Measurements from ENCODE around the gene PLA2G12A. TPM values are rescaled to one million over a fixed set of nuclear protein-coding genes. Genes with fewer than 3 reads are reported as not detected.

The PLA2G12A gene
- total RNA-seq, 1 donor from 2014 or later: 13.1 TPM

DNA sequence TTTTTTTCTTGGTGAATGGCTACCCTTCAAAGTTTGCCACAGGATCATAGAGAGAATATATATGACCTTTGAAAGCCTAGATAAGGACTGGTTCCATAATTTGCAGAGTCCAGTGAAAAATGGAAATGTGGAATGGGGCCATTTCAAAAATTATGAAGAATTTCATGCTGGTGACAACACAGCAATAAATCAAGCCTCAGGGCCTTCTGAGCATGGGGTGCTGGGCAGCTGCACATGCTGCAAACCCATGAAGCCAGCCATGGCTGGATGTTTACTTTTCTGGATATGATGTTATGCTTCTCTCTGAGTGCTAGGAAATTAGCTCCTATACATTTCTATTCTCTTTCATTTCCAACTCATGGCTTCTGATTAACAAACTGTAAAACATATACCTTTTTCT lies 16.0 kb upstream of the PLA2G12A start:
- H3K27me3 Mint-ChIP-seq (ENCODE audit: insufficient read depth): peaks cover 16% of the 10 kb centered on the region
- H3K4me1 Mint-ChIP-seq (ENCODE audit: low read depth): no peaks in the 10 kb centered on the region
- H3K27ac Mint-ChIP-seq: no peak overlapping the region
- DNase-seq (ENCODE audit: low spot score): no peak
- no peaks in the 10 kb centered on the region for H3K36me3 Mint-ChIP-seq (ENCODE audit: low read depth)
- intact Hi-C loops (cut with micrococcal nuclease): no loop called here
- no peaks in the 10 kb centered on the region for H3K9me3 Mint-ChIP-seq
- H3K4me3 Mint-ChIP-seq: no peak overlapping the region

DNA sequence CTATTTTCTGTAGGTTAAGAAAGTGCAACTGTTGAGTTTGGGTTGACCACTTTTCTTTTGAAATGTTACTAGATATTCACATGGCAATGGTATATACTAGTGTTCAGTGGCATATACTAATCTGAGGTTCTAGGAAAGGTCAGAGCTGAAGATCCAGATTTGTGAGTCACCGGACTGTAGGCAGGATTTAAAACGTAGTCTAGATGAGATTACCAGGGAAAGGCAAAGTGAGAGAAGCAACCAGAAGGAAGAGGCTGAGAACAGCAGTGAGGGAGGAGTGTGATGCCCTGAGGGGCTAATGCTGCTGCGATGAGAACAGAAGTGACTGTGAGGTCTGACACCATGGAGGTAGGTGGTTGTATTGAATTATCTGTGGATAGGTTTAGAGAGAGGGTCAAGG lies 9.7 kb upstream of the PLA2G12A start:
- Mint-ChIP-seq H3K27ac (no peak overlapping the region), H3K36me3 (ENCODE audit: low read depth) (no peaks in the 10 kb centered on the region), H3K27me3 (ENCODE audit: insufficient read depth) (peaks cover 13% of the 10 kb centered on the region), H3K4me1 (ENCODE audit: low read depth) (no peaks in the 10 kb centered on the region), H3K9me3 (no peaks in the 10 kb centered on the region), H3K4me3 (no peak overlapping the region)
- intact Hi-C loops (cut with micrococcal nuclease): no loop called here
- no peak for DNase-seq (ENCODE audit: low spot score)

DNA sequence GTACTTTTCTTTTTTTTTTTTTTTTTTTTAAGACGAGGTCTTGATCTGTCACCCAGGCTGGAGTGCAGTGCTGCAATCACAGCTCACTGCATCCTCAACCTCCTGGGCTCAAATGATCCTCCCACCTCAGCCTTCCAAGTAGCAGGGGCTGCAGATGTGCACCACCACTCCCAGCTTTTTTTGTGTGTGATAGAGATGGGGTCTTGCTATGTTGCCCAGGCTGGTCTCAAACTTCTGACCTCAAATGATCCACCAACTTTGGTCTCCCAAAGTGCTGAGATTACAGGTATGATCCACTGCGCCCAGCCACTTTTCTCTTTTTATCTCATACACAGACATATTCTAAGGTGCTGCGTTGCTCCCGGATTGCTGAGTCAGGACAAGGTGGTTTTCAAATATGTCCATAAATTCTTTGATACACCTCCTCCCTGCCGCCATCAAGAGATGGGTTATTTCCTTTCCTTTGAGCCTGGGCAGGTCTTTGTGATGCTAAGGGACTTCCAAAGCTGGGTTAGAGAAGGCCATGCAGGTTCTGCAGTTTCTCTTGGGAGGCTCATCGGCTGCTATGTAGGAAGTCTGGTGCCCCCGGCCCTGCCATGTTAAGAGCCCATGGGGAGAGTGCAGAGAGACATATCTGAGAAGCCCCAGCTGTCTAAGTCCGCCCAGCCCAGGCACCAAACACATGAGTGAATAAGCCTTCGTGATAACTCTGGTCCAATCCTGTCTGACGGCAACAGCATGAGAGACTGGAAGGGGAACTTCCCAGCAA lies 8.4 kb upstream of the PLA2G12A start:
- no peak for DNase-seq (ENCODE audit: low spot score)
- no peaks in the 10 kb centered on the region for H3K36me3 Mint-ChIP-seq (ENCODE audit: low read depth)
- no peak overlapping the region for H3K4me3 Mint-ChIP-seq
- intact Hi-C loops (cut with micrococcal nuclease): no loop called here
- H3K27me3 Mint-ChIP-seq (ENCODE audit: insufficient read depth): peaks cover 11% of the 10 kb centered on the region
- H3K4me1 Mint-ChIP-seq (ENCODE audit: low read depth): no peaks in the 10 kb centered on the region
- no peaks in the 10 kb centered on the region for H3K9me3 Mint-ChIP-seq
- H3K27ac Mint-ChIP-seq: no peak overlapping the region

DNA sequence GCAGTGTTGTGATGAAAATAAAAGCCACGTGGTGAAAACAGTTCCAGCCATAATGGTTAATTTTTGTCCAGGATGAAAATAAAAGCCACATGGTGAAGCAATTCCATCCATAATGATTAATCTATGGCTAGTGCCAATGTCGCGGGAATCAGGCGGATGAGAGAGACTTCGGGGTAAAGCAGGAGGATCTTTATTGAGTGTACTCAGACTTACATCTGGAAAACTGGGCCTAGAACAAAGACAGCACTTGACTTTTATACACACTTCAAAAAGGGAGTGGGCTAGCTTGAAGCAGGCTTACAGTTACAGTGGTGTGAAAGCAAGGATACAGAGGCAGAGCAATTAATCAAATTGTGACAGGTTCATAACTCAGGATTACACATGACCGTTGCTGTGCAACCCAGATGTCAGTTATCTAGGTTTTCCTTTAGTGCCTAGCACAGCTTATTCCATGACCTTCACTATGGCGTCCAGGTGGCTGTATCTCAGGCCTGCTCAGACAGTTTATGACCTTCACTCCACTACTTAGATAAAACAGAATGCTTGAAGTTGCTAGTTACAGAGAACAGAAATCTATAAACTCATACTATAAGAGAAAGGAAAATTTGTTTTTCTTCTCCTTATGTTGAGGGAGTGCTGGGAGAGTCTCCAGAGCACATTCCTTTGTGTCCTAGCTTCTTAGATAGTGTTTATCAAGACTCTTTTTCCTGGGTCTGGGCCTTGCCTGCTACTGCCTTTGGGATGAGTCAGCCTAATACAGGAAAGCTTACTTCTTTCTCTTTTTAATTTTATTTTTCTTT lies 5.9 kb upstream of the PLA2G12A start:
- Mint-ChIP-seq H3K4me3 (no peak overlapping the region), H3K4me1 (ENCODE audit: low read depth) (no peaks in the 10 kb centered on the region), H3K27me3 (ENCODE audit: insufficient read depth) (peaks cover 8% of the 10 kb centered on the region), H3K27ac (no peak overlapping the region), H3K36me3 (ENCODE audit: low read depth) (no peaks in the 10 kb centered on the region), H3K9me3 (no peaks in the 10 kb centered on the region)
- no peak for DNase-seq (ENCODE audit: low spot score)
- intact Hi-C loops (cut with micrococcal nuclease): no loop called here

DNA sequence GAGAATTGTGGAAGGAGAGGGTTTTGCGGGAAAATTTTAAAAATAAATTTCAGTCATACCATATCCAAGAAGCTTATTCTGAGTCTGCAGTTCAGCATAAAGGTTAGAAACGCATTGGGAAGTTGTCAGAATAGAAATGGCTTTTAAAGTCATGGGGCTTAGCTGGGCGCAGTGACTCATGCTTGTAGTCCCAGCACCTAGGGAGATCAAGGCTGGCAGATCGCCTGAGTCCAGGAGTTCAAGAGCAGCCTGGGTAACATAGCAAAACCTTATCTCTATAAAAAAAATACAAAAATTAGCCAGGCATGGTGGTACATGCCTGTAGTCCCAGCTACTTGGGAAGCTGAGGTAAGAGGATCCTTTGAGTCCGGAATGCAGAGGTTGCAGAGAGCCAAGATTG lies 3.9 kb upstream of the PLA2G12A start:
- Mint-ChIP-seq H3K4me1 (ENCODE audit: low read depth) (peaks cover 12% of the 10 kb centered on the region), H3K27me3 (ENCODE audit: insufficient read depth) (peaks cover 2% of the 10 kb centered on the region), H3K27ac (no peak overlapping the region), H3K4me3 (no peak overlapping the region), H3K36me3 (ENCODE audit: low read depth) (no peaks in the 10 kb centered on the region), H3K9me3 (no peaks in the 10 kb centered on the region)
- intact Hi-C loops (cut with micrococcal nuclease): no loop called here
- DNase-seq (ENCODE audit: low spot score): no peak

DNA sequence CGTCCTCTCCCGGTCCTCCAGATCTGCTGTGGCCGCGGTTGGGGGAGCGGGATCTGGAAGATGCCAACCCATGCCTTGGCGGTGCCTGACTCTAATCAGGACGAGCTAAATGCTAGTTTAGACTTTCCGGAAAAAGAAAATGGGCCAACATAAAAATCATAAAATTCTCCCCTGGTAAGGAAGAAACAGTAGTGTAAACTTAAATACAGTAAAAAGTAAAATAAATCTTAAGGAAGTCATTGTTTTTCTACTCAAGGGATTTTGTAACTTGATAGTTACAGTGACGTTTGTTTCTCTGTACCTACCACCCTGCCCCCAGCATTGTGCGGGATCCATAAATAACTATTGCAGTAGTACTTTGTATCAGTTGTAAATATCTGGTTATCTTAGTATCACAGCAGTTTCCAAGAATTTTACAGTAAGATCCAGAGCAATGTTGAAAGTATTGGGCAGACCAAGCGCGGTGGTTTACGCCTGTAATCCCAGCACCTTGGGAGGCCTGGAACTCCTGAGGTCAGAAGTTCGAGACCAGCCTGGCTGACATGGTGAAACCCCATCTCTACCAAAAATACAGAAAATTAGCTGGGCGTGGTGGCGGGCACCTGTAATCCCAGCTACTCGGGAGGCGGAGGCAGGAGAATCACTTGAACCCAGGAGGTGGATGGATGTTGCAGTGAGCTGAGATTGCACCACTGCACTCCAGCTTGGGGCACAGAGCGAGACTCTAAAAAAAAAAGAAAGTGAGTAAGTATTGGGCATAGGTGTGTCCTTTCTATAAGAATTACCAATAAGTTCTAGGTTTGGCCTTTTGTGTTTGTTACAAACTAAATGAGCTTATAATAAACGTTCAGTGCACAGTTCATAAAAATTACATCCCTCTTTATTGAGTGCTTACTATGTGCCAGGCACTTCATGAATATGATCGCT lies 1.0 kb upstream of the PLA2G12A start:
- intact Hi-C loops (cut with micrococcal nuclease): loop anchor here (1.0 kb wide), 2 partner anchors 23 to 84 kb away; partner anchors contain the start of gene GAR1
- H3K4me3 Mint-ChIP-seq: peak overlapping the region; percentile 81
- peaks cover 19% of the 10 kb centered on the region for H3K4me1 Mint-ChIP-seq (ENCODE audit: low read depth)
- H3K27ac Mint-ChIP-seq: peak overlapping the region; percentile 62
- peaks cover 8% of the 10 kb centered on the region for H3K36me3 Mint-ChIP-seq (ENCODE audit: low read depth)
- H3K9me3 Mint-ChIP-seq: no peaks in the 10 kb centered on the region
- no peak for DNase-seq (ENCODE audit: low spot score)
- H3K27me3 Mint-ChIP-seq (ENCODE audit: insufficient read depth): peaks cover 2% of the 10 kb centered on the region

DNA sequence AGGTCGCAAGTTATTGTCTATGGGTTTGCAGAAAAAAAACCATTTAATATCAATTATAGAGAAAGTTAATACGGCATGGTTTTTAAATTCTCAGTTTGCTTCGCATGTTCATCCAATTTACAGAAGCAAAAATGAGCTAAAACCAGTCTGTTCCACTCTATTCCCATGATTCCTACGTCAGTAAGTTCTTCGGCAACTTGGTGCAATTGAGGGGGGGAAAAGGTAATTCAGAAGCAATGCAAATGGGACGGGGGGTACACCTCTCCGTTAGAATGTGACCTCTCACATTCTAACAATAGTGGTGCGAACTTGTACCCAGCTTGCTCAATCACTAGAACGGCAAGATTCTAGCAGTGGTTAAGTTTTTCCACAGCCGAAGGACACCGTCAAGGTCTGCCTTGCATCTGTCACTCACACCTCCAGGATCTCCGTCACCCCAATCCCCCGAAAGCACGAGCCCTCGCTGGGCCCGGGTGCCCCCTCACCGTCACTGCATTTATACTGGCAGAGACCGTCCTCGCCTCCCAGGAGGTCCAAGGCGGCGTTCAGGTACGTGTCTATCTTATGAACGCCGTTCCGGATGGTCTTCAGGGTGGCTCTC lies 653 bp downstream of the PLA2G12A start:
- H3K36me3 Mint-ChIP-seq (ENCODE audit: low read depth): peaks cover 11% of the 10 kb centered on the region
- peak overlapping the region; percentile 84 for H3K4me3 Mint-ChIP-seq
- intact Hi-C loops (cut with micrococcal nuclease): loop anchor here (1.0 kb wide), 3 partner anchors 26 to 296 kb away; partner anchors contain the start of genes CASP6, MCUB and SEC24B
- DNase-seq (ENCODE audit: low spot score): no peak
- H3K9me3 Mint-ChIP-seq: no peaks in the 10 kb centered on the region
- peaks cover under 1% of the 10 kb centered on the region for H3K27me3 Mint-ChIP-seq (ENCODE audit: insufficient read depth)
- H3K27ac Mint-ChIP-seq: peak overlapping the region; percentile 10
- H3K4me1 Mint-ChIP-seq (ENCODE audit: low read depth): peaks cover 19% of the 10 kb centered on the region

DNA sequence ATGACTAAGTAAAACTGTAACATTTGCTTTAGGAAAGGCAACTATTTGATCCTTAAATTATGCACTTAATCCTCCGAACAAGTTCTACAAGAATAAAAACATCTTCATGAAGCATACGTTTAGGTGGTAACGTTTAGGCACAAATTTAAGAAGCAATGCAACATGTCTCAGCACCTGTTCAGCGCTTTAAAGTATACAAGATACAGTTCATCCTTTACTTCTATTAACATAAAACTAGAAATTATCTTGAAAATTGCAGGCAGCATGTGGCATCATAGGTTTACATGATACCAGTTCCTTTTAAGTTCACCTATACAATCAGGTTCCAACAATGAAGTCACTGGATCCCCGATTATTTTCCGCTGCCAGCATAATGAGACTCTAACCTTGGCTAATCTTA lies 1.5 kb downstream of the PLA2G12A start:
- H3K4me1 Mint-ChIP-seq (ENCODE audit: low read depth): peaks cover 19% of the 10 kb centered on the region
- H3K9me3 Mint-ChIP-seq: no peaks in the 10 kb centered on the region
- H3K27ac Mint-ChIP-seq: no peak overlapping the region
- intact Hi-C loops (cut with micrococcal nuclease): no loop called here
- H3K27me3 Mint-ChIP-seq (ENCODE audit: insufficient read depth): no peaks in the 10 kb centered on the region
- no peak for DNase-seq (ENCODE audit: low spot score)
- H3K4me3 Mint-ChIP-seq: peak overlapping the region; percentile 84
- H3K36me3 Mint-ChIP-seq (ENCODE audit: low read depth): peaks cover 12% of the 10 kb centered on the region

DNA sequence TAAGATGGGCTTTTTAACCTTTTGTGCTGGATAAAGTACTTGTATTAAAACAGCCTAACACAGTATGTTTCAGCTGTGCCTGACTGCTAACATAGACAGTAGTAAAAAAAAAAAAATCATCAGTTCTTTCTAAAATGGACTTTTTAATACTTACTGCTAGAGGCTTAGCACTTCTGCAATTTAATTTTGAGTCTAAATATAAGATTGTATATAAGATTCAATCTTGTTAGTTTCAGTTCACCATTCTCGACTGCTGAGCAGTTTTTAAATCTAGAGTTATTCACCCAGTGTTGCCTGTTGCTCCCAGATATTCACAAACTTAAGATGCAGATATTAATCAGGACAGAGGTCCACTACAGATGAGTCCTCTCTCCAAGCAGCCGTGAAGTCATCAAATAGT lies 6.8 kb downstream of the PLA2G12A start:
- Mint-ChIP-seq H3K9me3 (no peaks in the 10 kb centered on the region), H3K27me3 (ENCODE audit: insufficient read depth) (no peaks in the 10 kb centered on the region), H3K27ac (no peak overlapping the region), H3K36me3 (ENCODE audit: low read depth) (peaks cover 19% of the 10 kb centered on the region), H3K4me1 (ENCODE audit: low read depth) (peaks cover 5% of the 10 kb centered on the region), H3K4me3 (no peak overlapping the region)
- no peak for DNase-seq (ENCODE audit: low spot score)
- intact Hi-C loops (cut with micrococcal nuclease): no loop called here

DNA sequence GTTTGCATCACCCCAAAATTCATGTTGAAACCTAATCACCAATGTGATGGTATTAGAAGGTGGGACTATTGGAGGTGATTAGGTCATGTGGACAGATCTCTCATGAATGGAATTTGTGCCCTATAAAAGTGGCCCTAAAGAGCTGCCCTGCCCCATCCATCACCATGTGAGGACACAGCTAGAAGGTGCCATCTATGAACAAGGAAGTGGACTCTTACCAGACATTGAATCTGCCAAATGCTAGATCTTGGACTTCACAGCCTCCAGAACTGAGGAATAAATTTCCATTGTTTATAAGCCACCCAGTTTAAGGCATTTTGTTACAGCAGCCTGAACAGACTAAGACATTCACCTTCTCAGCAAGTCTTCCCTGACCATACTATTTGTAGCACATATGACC lies 7.5 kb downstream of the PLA2G12A start:
- intact Hi-C loops (cut with micrococcal nuclease): no loop called here
- Mint-ChIP-seq H3K4me3 (no peak overlapping the region), H3K27me3 (ENCODE audit: insufficient read depth) (no peaks in the 10 kb centered on the region), H3K4me1 (ENCODE audit: low read depth) (no peaks in the 10 kb centered on the region), H3K36me3 (ENCODE audit: low read depth) (peaks cover 15% of the 10 kb centered on the region), H3K9me3 (no peaks in the 10 kb centered on the region), H3K27ac (no peak overlapping the region)
- DNase-seq (ENCODE audit: low spot score): no peak

DNA sequence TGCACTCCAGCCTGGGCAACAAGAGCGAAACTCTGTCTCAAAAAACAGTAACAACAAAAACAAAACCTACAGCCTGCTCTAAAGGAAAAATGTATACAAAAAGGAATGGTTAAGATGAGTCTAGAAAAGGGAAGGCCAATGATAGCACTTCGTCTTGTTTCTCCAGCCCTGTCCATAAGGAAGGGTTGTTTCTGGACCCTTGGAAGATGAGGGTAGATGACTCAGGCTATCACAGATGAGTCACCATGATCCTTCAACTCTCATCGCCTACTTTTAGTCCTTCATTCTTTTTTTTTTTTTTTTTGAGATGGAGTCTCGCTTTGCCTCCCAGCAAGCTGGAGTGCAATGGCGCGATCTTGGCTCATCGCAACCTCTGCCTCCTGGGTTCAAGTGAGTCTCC lies 8.8 kb downstream of the PLA2G12A start:
- H3K4me3 Mint-ChIP-seq: no peak overlapping the region
- no peak overlapping the region for H3K27ac Mint-ChIP-seq
- H3K4me1 Mint-ChIP-seq (ENCODE audit: low read depth): no peaks in the 10 kb centered on the region
- no peak for DNase-seq (ENCODE audit: low spot score)
- peaks cover 19% of the 10 kb centered on the region for H3K36me3 Mint-ChIP-seq (ENCODE audit: low read depth)
- intact Hi-C loops (cut with micrococcal nuclease): no loop called here
- H3K9me3 Mint-ChIP-seq: no peaks in the 10 kb centered on the region
- no peaks in the 10 kb centered on the region for H3K27me3 Mint-ChIP-seq (ENCODE audit: insufficient read depth)

DNA sequence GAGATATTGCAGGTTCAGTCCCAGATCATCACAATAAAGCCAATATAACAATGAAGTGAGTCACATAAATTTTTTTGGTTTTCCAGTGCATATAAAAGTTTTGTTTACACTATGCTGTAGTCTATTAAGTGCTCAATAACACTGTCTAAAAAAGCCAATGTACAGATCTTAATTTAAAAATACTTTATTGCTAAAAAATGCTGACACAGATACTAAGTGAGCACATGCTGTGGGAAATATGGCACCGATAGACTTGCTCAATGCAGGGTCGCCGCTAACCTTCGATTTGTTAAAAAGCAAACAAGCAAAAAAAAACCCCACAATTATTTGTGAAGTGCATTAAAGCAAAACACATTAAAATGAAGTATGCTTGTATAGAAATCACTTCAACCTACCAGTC lies 10.3 kb downstream of the PLA2G12A start:
- H3K36me3 Mint-ChIP-seq (ENCODE audit: low read depth): peaks cover 17% of the 10 kb centered on the region
- H3K4me3 Mint-ChIP-seq: no peak overlapping the region
- H3K27me3 Mint-ChIP-seq (ENCODE audit: insufficient read depth): no peaks in the 10 kb centered on the region
- DNase-seq (ENCODE audit: low spot score): no peak
- intact Hi-C loops (cut with micrococcal nuclease): no loop called here
- no peaks in the 10 kb centered on the region for H3K4me1 Mint-ChIP-seq (ENCODE audit: low read depth)
- no peak overlapping the region for H3K27ac Mint-ChIP-seq
- H3K9me3 Mint-ChIP-seq: no peaks in the 10 kb centered on the region
